ENCODE measurements around the gene HOXC6. TPM values are rescaled to one million over a fixed set of nuclear protein-coding genes. Genes with fewer than 3 reads are reported as not detected.

HOXC6 gene
- total RNA-seq, 1 donor from 2014 or later, result not detected

DNA sequence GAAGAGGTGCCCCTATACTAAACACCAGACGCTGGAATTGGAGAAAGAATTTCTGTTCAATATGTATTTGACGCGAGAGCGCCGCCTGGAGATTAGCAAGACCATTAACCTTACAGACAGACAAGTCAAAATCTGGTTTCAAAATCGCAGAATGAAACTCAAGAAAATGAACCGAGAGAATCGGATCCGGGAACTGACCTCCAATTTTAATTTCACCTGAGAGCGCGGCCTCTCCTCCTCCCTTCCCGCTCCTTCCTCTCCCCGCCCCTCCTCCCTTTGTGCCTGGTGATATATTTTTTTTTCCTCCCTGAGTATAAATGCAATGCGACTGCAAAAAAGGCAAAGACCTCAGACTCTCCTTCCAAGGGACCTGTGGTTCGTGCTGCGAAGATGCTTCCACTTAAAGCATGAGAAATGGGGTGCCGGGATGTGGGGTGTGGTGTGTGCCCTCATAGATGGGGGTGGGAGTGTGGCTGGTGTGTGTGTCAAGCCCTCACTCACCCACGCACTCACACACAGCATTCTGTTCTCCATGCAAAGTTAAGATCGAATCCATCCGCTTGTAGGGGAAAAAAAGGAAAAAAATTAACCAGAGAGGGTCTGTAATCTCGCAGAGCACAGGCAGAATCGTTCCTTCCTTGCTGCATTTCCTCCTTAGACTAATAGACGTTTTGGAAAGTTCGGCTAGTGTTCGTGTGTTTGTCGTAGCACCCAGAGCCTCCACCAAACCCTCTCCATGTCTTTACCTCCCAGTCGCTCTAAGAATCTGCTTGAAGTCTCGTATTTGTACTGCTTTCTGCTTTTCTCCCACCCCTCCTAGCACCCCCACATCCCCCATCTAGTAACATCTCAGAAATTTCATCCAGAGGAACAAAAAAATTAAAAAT, 38.8 kb upstream of the HOXC6 start:
- intact Hi-C loops (cut with micrococcal nuclease), result loop anchor here (5.0 kb wide), 1 partner anchor 63 kb away; the partner anchor contains the start of gene HOXC4

DNA sequence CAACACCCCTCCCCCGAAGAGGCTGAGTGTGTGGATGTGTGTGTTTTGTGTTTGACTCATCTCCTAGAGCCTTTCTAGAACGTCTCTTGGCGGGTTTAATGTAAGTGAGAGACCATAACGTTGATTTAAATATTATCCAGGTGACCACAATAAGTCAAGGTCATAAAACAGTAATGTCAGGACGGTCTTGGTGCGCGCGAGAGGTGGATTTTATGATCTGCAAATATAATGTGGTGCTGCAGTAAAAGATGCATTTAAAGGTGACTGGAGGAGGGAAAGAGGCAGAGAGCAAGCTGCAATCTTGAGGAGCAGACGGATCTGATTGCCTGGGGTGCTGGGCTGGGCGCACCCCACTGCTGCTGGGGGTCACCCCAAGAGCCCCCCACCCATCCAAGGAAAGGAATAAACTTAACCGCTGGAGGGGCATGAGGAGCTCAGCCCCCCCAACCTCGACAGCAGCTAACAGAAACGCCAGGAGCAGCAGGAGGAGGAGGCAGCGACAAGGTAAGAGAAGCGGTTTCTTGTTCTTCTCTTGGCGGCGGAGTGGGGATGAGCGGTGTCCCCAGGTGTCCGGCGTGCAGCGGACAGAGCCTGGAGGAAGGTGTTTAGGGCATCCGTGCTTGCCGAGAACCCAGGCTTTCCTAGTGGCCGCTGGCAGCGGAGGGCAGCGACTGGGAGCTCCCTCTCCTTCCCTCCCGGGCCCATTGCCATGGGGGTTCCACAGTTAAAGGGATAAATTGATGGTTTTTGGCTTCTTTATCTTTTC, 37.7 kb upstream of the HOXC6 start:
- intact Hi-C loops (cut with micrococcal nuclease), result no loop called here

DNA sequence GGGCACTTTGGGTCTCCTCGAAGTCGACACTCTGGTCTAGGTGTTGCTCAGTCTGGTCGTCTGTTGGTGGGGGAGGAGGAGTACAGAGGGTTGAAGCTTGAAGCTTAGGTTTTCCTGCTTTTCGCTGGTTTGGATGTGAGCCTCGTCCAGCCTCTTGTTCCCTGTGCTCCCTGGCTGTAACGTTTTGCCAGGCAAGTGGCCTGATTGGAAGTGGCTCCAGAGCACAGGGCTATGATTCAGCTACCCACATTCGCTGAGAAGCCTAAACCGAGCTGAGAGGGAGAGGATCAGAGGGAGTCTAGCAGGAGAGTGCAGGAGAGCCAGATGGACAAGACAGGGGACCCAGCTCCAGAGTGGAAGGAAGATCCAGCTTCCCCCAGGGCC, 37.2 kb upstream of the HOXC6 start:
- intact Hi-C loops (cut with micrococcal nuclease), result no loop called here

DNA sequence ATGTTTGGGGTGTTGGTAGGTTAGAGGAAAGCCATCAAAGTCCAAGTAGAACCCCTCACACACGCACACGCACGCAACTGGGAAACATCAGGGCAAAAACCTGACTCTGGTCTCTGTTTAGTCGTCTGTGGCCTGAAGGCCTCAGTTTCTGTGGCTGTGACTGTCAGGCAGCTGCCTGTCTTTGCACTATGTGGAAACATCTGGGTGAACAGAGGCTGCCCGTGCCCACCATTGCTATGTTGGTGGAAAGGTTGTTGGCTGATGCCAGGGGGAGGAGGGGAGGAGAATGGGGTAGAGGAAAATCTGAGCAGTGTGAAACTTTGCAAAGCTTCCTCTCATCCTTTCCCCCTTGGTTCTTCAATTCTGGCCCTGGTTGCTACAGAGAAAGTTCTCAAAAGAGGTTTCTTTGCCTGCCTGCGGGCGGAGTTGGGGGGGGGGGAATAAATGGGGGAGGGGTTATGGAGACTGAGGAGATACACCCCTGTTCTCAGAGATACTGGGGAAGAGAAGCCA, 35.8 kb upstream of the HOXC6 start:
- intact Hi-C loops (cut with micrococcal nuclease), result no loop called here

DNA sequence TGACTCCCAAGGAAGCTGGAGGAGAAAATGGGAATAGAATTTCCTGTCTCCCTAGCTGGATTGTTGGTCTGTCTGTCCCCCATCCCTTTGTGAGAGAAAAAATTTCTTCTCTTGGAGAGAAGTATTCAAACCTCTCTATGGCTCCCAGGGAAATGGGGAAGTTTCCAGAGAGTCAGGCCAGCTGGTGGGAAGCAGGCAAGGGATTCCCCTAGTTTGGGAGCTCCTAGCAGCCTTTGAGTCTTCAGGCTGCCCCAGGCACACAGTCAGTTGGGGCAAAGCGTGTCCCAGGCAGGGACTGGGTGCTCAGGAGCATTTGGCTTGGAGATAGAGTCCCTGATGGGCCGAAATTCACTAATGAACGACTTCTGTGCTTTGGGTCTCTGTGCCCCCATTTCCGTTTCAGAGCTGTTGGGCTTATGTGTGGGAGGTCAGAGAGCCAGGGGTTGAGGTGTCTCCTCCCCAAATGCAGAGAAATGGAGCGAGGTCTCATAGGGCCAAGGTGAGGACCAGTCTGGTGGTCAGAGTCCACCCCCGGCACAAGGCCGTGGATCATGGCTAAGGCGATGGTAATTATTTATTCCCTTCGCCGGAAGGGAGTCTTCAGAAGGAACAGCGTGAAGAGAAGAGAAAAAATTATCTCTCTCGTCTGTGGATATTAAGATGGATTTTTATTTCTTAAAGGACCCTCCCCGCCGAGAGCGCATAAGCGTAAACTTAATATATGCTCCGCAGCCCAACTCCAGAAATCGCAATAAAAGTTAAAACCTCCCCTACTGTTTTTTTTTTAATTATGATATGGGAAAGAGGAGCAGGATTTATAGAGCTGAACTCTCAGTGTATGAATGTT, 34.9 kb upstream of the HOXC6 start:
- intact Hi-C loops (cut with micrococcal nuclease), result no loop called here

DNA sequence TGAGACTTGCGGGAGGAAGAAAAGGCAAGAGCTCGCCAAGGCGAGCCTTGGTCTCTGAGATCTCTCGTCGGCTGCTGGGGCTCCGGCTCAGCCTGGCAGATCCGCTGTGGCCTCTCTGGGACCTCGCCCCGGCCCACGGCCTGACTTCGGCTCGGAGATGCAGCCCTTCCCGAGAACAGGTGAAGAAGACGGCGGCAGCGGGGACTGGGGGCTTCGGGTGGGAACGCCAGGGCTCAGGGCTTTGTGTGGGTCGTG, 34.3 kb upstream of the HOXC6 start:
- intact Hi-C loops (cut with micrococcal nuclease), result no loop called here

DNA sequence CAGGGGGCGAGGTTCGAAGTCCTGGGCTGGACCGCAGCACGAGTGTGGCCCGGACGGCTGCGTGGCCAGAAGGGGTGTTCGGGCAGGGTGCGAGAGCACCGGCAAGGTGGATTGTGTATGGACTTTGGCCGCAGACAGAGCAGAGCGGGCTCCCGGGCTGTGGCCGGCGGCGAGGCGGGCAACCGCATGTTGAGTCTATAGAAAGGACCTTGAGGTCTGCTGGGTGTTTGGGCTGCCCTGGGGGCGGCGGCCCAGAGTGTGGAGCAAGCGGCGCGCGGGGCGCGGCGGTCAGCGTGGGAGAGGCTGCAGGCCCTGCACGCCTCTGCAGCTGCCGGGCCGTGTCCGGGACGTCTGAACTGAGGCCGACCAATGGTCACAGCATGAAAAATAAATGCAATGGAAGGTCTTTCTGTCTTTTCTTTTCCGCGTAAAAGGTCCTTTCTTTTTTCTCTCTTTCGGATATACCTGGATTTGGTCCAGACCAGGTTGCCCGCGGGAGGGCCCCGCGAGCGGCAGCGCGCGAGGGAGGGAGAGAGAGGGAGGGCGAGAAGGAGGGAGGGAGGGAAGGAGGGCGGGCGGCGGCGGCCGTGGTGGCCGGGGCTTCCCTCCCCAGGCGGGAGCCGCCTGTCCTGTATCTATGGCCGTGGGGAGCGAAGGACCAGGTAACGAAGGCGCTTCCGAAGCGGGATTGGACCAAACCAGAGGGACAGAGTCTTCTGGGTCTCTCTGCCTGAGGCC, 33.8 kb upstream of the HOXC6 start:
- intact Hi-C loops (cut with micrococcal nuclease), result loop anchor here (5.0 kb wide), 2 partner anchors 38 to 42 kb away; partner anchors contain the start of genes HOXC12 and HOXC5

DNA sequence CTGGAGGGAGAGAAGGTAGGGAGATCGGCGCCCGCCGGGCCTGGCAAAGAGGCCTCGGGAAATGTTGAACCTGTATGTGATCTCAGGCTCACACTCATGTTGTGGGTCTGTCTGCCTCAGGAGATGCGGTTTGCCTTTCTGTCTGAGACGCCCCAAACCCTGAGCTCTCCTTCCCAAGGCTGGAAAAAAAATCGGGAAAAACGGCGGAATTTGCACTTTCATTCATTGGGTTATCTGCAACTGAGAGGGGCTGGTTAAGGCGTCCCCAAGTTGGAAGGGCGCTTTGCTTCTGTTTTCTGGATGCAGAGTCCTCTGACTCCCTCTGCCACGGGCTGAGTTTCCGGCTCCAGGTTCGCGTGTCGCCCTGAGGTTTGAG, 33.2 kb upstream of the HOXC6 start:
- intact Hi-C loops (cut with micrococcal nuclease), result loop anchor here (5.0 kb wide), 2 partner anchors 37 to 43 kb away; partner anchors contain the start of genes HOXC12 and HOXC5

DNA sequence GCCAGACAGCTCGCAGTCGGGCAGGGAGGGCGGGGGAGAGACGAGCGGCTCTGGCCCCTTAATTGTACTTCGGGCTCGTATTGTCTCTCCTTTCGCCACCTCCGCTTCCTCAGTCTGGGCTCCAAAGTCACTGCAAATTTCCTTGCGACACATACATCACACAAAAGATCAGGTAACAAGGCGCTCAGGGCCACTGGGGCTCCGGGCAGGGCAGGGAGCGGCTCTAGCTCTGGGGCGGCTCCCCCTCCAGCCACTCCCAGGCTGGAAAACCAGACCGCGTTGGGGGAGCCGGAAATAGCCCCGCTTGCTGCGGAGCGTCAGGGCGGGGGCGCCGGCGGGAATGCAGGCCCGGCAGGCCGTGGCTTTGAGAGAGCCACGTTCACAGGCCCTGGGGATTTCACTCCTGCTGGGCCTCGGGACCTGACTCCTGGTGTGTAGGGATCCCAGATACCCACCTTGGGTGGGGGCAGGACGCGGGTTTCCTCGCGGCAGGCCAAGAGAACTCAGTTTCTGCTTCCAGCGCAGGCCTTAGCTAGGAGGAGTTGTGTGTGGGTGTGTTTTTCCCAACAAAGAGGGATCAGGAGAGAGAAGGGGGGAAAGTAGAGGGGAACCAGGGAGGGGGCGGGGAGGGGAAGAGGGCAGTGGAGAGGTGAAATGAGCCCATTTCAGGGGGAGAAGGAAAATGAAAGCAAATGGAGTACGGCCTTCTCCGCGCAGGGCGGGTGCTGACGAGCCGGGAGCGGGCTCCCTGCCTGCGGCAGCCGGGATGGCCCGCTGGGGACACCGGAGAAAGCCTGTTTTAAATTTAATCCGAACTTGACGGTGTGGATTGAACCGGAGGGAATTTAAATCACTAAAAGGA, 32.6 kb upstream of the HOXC6 start:
- intact Hi-C loops (cut with micrococcal nuclease), result loop anchor here (5.0 kb wide), 2 partner anchors 37 to 43 kb away; partner anchors contain the start of genes HOXC12 and HOXC5

DNA sequence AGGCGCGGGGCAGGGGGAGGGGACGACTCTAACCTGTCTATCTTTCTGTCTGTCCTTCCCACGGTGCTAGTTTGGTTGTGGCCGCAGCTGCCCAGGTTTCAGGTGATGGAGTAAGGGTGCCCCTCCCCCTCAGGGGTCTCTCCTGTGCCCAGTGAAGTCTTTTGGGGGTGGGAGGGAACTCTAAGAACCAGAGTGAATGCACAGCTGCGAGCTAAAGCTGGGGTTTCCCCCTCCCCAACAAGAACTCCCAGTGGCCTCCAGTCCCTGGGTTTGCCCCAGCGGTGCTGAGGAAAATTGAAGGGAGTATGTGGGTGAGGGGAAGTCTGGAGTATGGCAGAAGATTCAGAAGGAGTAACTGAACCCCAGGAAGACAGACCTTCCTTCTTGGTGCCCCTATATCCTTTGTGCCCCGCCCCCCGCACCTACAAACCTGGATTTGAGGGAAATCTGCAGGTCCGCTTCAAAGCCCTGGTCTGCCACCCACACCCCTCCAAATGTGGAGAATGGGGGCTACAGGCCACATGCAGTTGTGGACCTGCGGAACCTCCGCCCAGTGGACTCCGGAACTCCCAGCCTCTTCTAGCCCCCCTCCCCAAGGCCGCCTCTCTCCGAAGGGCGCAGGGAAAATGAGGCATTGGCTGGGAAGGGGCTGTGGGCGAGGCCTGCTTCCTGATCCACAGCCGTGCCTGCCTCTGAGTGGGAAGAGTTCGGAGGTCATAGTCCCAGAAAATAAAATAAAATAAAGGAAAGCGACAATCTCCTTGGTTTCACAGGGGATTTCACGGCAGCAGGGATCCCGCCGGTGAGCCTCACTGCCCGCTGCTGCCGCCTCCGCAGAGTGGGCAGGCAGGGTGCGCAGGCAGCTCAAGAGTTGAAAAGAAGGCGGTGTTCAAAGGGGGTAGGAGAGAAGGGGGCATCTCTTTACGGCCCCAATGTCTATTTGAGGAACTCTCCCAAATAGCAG, 31.7 kb upstream of the HOXC6 start:
- intact Hi-C loops (cut with micrococcal nuclease), result loop anchor here (5.0 kb wide), 2 partner anchors 36 to 44 kb away; partner anchors contain the start of genes HOXC12 and HOXC5

DNA sequence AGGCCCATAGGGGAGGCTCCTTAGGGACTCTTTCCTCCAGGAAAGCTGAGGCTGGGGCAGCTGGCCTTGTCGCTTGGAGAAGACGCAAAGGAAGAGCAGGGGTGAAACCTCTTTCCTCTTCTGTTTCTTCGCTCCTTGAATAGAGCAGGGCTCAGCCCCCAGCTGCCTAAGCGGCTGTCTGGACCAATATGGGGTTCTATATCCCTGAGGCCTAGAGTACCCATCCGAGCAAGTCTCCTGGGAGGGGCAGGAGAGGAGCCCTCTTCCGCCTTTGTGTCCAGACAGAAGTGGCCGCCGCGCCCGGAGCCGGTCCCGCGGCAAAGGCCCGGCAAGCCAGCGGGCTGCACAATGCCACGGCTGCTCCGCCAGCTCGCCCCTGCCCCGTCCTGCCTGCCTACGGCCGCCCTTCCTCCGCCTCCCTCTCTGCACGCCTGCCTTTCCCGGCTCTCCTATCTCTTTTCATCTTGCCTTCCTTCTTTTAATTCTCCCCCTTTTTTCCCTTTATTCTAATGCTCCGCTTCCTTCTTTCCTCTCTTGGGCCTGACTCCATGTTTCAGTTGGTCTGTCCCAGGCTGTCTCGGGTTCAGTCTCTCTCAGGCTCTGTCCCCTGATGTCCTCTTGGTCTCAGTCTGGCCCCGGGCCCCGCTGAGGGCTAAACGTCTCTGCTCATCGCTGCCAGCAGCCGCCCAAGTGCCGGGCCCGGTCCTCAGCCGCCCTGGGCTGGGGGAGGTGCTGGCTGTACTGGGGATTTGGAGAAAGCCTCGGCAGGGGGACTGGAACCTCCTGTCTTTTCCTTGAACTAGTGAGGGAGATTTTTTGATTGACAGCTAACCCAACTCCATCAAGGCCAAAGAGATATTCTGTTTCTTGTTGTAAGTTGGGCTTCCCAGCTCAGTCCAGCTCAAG, 30.8 kb upstream of the HOXC6 start:
- intact Hi-C loops (cut with micrococcal nuclease), result loop anchor here (5.0 kb wide), 2 partner anchors 35 to 45 kb away; partner anchors contain the start of genes HOXC12 and HOXC5

DNA sequence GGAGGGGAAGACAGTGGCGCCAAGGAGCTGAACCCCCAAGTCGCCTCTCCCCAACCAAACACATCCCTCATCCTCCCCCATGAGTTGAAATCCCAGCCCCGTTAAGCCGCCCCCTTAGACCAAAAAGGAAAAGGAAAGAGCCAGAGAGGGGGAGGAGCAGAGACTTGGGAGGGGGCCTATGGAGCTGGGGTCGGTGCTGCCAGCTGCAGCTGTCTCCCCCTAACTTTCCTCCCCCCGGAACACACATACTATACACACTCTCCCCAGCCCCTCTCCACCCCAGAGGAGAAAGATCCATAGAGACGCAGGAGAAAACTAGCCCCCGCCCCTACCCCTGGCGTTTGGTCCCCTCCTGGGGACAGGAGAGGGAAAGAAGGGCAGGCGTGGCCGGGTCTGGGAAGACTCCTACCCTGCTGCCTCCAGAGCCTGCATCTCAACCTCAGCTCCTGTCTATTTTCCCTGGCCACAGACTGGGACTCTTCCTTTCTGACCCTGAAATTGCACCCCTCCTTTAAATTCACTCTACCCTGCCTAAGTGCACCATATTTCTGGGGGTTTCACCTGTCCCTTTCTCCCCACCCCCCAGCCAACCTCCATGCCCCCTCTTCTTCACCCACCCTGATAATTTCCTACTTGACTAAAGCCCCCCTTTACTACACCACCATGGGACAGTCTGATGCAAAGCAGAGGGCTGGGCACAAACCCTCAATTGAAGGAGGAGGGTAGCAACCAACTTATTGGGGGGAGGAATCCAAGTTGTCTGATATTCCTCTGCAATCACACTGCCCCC, 29.9 kb upstream of the HOXC6 start:
- intact Hi-C loops (cut with micrococcal nuclease), result loop anchor here (5.0 kb wide), 2 partner anchors 34 to 46 kb away; partner anchors contain the start of genes HOXC12 and HOXC5

DNA sequence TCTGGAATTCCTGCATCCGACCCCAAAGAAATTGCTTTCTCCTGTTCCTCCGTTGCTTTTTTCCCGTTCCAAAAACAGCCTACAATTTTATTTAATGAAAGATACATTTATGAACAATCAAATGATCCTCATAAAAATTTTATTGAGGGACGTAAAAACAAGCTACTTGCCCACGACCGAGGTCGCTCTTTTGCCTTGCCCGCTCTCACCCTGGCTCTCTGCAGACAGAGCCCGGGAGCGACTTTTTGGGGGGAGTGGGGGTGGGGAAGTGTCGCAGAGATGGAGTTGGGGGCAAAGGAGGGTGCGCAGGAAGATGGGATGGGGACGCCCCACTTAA, 29.4 kb upstream of the HOXC6 start:
- intact Hi-C loops (cut with micrococcal nuclease), result loop anchor here (5.0 kb wide), 2 partner anchors 33 to 47 kb away; partner anchors contain the start of genes HOXC12 and HOXC5

DNA sequence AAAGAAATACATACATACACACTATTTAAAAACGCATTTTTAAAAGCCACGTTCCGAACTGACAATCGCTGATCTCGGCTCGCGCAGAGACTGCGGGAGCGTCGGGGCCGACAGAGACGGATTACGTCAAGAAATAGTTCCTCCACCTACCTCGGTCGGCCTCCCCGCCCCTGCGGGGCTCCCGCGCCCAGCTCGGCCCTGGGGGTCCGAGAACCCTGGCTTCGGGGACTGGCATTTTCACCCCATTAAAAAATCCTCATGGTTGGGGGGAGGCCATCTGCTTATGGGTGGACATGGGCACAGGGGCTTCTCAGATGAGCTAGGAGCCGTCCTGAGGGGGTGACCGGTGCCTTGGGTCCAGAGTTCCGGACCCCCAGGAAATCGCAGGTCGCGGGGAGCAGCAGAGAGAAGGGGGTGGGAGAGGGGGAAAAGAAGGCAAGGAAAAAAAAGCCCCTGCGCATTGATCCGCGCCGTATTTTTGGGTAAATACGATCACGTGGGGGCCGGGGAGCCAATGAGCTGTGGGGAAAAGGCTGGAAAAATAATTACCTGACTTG, 28.6 kb upstream of the HOXC6 start:
- intact Hi-C loops (cut with micrococcal nuclease), result loop anchor here (5.0 kb wide), 2 partner anchors 33 to 47 kb away; partner anchors contain the start of genes HOXC12 and HOXC5

DNA sequence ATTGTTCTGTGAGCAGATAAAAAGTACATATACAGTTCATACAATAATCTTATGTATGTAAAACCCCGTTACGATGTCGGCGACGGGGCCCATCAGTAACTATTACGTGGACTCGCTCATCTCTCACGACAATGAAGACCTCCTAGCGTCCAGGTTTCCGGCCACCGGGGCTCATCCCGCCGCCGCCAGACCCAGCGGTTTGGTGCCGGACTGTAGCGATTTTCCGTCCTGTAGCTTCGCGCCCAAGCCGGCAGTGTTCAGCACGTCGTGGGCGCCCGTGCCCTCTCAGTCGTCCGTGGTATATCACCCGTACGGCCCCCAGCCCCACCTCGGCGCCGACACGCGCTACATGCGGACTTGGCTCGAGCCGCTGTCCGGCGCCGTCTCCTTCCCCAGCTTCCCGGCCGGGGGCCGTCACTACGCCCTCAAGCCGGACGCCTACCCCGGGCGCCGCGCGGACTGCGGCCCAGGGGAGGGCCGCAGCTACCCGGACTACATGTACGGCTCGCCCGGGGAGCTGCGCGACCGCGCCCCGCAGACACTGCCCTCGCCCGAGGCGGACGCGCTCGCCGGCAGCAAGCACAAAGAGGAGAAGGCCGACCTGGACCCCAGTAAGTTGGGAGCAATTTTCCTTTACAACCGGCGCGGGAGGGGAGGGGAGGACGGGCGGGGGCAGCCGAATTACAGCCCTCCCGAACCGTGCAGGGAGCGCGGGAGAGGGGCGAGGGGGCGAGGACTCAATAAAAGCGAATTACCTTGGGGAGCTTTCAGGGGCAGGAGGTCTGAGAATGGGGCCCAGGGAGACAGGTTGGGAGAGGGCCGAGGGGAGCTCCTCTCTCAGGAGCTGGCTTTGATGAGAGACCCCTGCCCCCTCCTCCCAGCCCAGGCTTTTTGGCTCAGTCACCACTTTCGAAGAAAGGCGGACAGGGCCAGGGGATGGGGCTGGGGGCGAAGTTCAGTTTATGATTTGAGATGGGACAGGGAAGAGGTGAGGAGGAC, 27.8 kb upstream of the HOXC6 start, which contains the start of gene HOXC9:
Gene HOXC9, plus strand, starts transcription at position 46 of the 999 bp plus-strand sequence. Its CDS starts 28 bp downstream, at position 74.
- intact Hi-C loops (cut with micrococcal nuclease), result no loop called here

Data from T-helper 2 cell treated with Interferon-gamma antibody and Interleukin-4, amounts not matched to agents 100 ng/mL and 5 ng/mL, for 36 hours (primary cell).